ENCODE results near the gene LYPD1. TPM values are rescaled to one million over a fixed set of nuclear protein-coding genes. Genes with fewer than 3 reads are reported as not detected.

Gene LYPD1
- total RNA-seq, 1 donor from 2014 or later = 6.0 TPM

- Histone ChIP-seq H3K4me2 (no peak overlapping the region), H3K36me3 (no peaks in the 10 kb centered on the region), H3K79me2 (ENCODE audit: low read depth) (no peaks in the 10 kb centered on the region), H3K27me3 (no peaks in the 10 kb centered on the region), H4K20me1 (ENCODE audit: low read depth) (no peaks in the 10 kb centered on the region), H3K4me3 (no peak overlapping the region), H3K9me3 (ENCODE audit: low read depth) (no peaks in the 10 kb centered on the region), H3K9ac (no peak overlapping the region), H3K4me1 (no peaks in the 10 kb centered on the region), H3F3A (ENCODE audit: low read depth) (no peaks in the 10 kb centered on the region), H2AFZ (replicated peaks) (no peak overlapping the region), H3K27ac (no peak overlapping the region)
- Mint-ChIP-seq H3K36me3 (no peaks in the 10 kb centered on the region), H3K27me3 (ENCODE audit: insufficient read depth, low read depth) (peaks cover 2% of the 10 kb centered on the region), H3K4me3 (no peak overlapping the region), H3K9me3 (peaks cover 3% of the 10 kb centered on the region), H3K4me1 (peaks cover 21% of the 10 kb centered on the region), H3K27ac (no peak overlapping the region)
- DNase-seq (ENCODE audit: low spot score) = no peak
- no peak for TF ChIP-seq EZH2phosphoT487 (IDR thresholded peaks at IDR 0.05)
- TF ChIP-seq CTCF (IDR thresholded peaks at IDR 0.05) = no peak
- TF ChIP-seq EZH2 (IDR thresholded peaks at IDR 0.05) = no peak
Measured at GRCh38 chr2:132618734-132619133, 51.3 kb downstream of the LYPD1 start.

DNA sequence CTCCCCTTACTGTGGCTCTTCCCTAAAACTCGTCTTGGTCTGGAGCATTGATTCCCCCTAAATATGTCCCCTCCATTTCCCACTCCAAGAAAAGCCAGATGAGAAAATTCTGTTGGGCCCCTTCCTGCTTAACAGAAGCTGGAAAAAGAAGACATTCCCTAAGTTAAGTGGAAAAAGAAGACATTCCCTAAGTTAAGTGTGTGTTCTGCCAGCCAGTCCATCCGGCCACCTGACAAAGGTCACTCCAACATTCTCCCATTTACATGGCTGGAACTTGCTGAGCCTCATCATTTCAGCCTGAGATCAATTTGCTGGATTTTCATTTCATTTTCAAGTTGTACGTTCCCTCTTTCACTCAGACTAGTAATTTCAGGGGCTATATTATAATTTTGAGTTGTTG, 52.0 kb downstream of the LYPD1 start:
- Histone ChIP-seq H2AFZ (replicated peaks) (peak overlapping the region; percentile 42), H3K4me3 (no peak overlapping the region), H3K9me3 (ENCODE audit: low read depth) (no peaks in the 10 kb centered on the region), H4K20me1 (ENCODE audit: low read depth) (no peaks in the 10 kb centered on the region), H3K36me3 (no peaks in the 10 kb centered on the region), H3K4me1 (no peaks in the 10 kb centered on the region), H3F3A (ENCODE audit: low read depth) (no peaks in the 10 kb centered on the region), H3K27ac (no peak overlapping the region), H3K9ac (no peak overlapping the region), H3K79me2 (ENCODE audit: low read depth) (no peaks in the 10 kb centered on the region), H3K4me2 (no peak overlapping the region), H3K27me3 (no peaks in the 10 kb centered on the region)
- H3K9me3 Mint-ChIP-seq = peaks cover 4% of the 10 kb centered on the region
- peaks cover 19% of the 10 kb centered on the region for H3K4me1 Mint-ChIP-seq
- no peak overlapping the region for H3K27ac Mint-ChIP-seq
- H3K36me3 Mint-ChIP-seq = no peaks in the 10 kb centered on the region
- no peak for DNase-seq (ENCODE audit: low spot score)
- TF ChIP-seq CTCF (IDR thresholded peaks at IDR 0.05) (no peak), EZH2phosphoT487 (IDR thresholded peaks at IDR 0.05) (no peak), EZH2 (IDR thresholded peaks at IDR 0.05) (no peak)
- H3K4me3 Mint-ChIP-seq = no peak overlapping the region
- H3K27me3 Mint-ChIP-seq (ENCODE audit: insufficient read depth, low read depth) = no peaks in the 10 kb centered on the region

- H3K36me3 ChIP-seq = no peaks in the 10 kb centered on the region
- H3K36me3 Mint-ChIP-seq = no peaks in the 10 kb centered on the region
- H3K27ac Mint-ChIP-seq = peak overlapping the region; percentile 62
- H3K4me1 ChIP-seq = no peaks in the 10 kb centered on the region
- H4K20me1 ChIP-seq (ENCODE audit: low read depth) = no peaks in the 10 kb centered on the region
- H2AFZ ChIP-seq (replicated peaks) = no peak overlapping the region
- H3K27me3 Mint-ChIP-seq (ENCODE audit: insufficient read depth, low read depth) = no peaks in the 10 kb centered on the region
- no peak for TF ChIP-seq CTCF (IDR thresholded peaks at IDR 0.05)
- TF ChIP-seq EZH2 (IDR thresholded peaks at IDR 0.05) = no peak
- no peak for TF ChIP-seq EZH2phosphoT487 (IDR thresholded peaks at IDR 0.05)
- no peak overlapping the region for H3K4me2 ChIP-seq
- no peaks in the 10 kb centered on the region for H3K27me3 ChIP-seq
- no peaks in the 10 kb centered on the region for H3K79me2 ChIP-seq (ENCODE audit: low read depth)
- peaks cover 4% of the 10 kb centered on the region for H3K9me3 Mint-ChIP-seq
- no peak overlapping the region for H3K4me3 Mint-ChIP-seq
- H3F3A ChIP-seq (ENCODE audit: low read depth) = no peaks in the 10 kb centered on the region
- no peak overlapping the region for H3K9ac ChIP-seq
- H3K4me1 Mint-ChIP-seq = peaks cover 18% of the 10 kb centered on the region
- no peak for DNase-seq (ENCODE audit: low spot score)
- no peak overlapping the region for H3K4me3 ChIP-seq
- no peaks in the 10 kb centered on the region for H3K9me3 ChIP-seq (ENCODE audit: low read depth)
- no peak overlapping the region for H3K27ac ChIP-seq
Measured at GRCh38 chr2:132615329-132616085, 54.5 kb downstream of the LYPD1 start.

Measured in neural progenitor cell (in vitro differentiated cells).